Esophagus muscularis mucosa (tissue), 3 donors: Measurements from ENCODE around the gene PKHD1.

ENCODE experiments used
- CTCF ChIP-seq, 3 experiments: fragments of 200-600 bp in 2 of 3; fragments of 450-650 bp in 1 of 3; sonication (generic) in 2 of 3; IDR thresholded peaks; one replicate each; pipeline ENCODE4 v1.5.1; 2017 to 2019; ENCODE audit warnings: antibody characterized with exemption in 3 of 3, mild to moderate bottlenecking in 2 of 3, moderate library complexity in 1 of 3
- POLR2A ChIP-seq: fragments of 450-650 bp; IDR thresholded peaks from one replicate; pipeline ENCODE4 v1.6.1; 2017; ENCODE audit warnings: antibody characterized with exemption, moderate library complexity, mild to moderate bottlenecking, low read depth
- POLR2AphosphoS5 ChIP-seq, 2 donors: sonication (generic); formaldehyde crosslinking; IDR thresholded peaks; one replicate each; pipeline ENCODE4 v1.6.1; 2017; ENCODE audit warnings: antibody characterized with exemption in 2 of 2

GRCh38 chr6:52125572-52125971, 38.2 kb upstream of the PKHD1 start:
- no peak for TF ChIP-seq CTCF (IDR thresholded peaks at IDR 0.05)
- no peak for TF ChIP-seq POLR2AphosphoS5 (IDR thresholded peaks at IDR 0.05)
- TF ChIP-seq POLR2A = no peak
